ENCODE data around the gene LIPA. TPM values are rescaled to one million over a fixed set of nuclear protein-coding genes. Genes with fewer than 3 reads are reported as not detected.
A peak's percentile ranks its signal among the peaks of the same experiment; 100 is the strongest.
"Not testable (repeated sequence)": the region's sequence is repeated elsewhere in the genome, so short reads cannot be mapped to it uniquely, and the experiment has no call there.

Gene LIPA
- total RNA-seq, 1 donor = 37.2 TPM

GRCh38 chr10:89213191-89213808, 38.3 kb downstream of the LIPA start:
- peak in 2 of 3 donors; percentile 23 to 56 for DNase-seq (ENCODE audit: low read depth in 2 of 3, low spot score in 2 of 3)

- no peak for DNase-seq (ENCODE audit: low read depth in 2 of 3, low spot score in 2 of 3)
Measured at GRCh38 chr10:89210794-89211425, 40.7 kb downstream of the LIPA start.

GRCh38 chr10:89209718-89210117, 41.9 kb downstream of the LIPA start:
- no peak for DNase-seq (ENCODE audit: low read depth in 2 of 3, low spot score in 2 of 3)

GRCh38 chr10:89207801-89208551, 43.6 kb downstream of the LIPA start:
- peak in 2 of 3 donors; percentile 13 to 15 for DNase-seq (ENCODE audit: low read depth in 2 of 3, low spot score in 2 of 3)

- peak; percentile 13 to 28 (median 25) for DNase-seq (ENCODE audit: low read depth in 2 of 3, low spot score in 2 of 3)
Measured at GRCh38 chr10:89207181-89207800, 44.3 kb downstream of the LIPA start, which contains the start of gene CH25H. Gene CH25H (minus strand): TSS chr10:89207317. CDS start chr10:89207292, 25 bp downstream.

- DNase-seq (ENCODE audit: low read depth in 2 of 3, low spot score in 2 of 3) = peak; percentile 23 to 61 (median 39)
Measured at GRCh38 chr10:89206402-89207180, 45.0 kb downstream of the LIPA start.

GRCh38 chr10:89204621-89205185, 46.9 kb downstream of the LIPA start:
- no peak for DNase-seq (ENCODE audit: low read depth in 2 of 3, low spot score in 2 of 3)

GRCh38 chr10:89203237-89203636, 48.3 kb downstream of the LIPA start:
- DNase-seq (ENCODE audit: low read depth in 2 of 3, low spot score in 2 of 3) = no peak

- no peak for DNase-seq (ENCODE audit: low read depth in 2 of 3, low spot score in 2 of 3)
Measured at GRCh38 chr10:89202033-89202425, 49.5 kb downstream of the LIPA start.

GRCh38 chr10:89201345-89202032, 50.1 kb downstream of the LIPA start:
- DNase-seq (ENCODE audit: low read depth in 2 of 3, low spot score in 2 of 3) = no peak

- DNase-seq (ENCODE audit: low read depth in 2 of 3, low spot score in 2 of 3) = no peak
Measured at GRCh38 chr10:89197473-89197872, 54.1 kb downstream of the LIPA start.

GRCh38 chr10:89191301-89191700, 60.3 kb downstream of the LIPA start:
- not testable (repeated sequence) for DNase-seq (ENCODE audit: low read depth in 2 of 3, low spot score in 2 of 3)

GRCh38 chr10:89189211-89189734, 62.3 kb downstream of the LIPA start:
- no peak for DNase-seq (ENCODE audit: low read depth in 2 of 3, low spot score in 2 of 3)

GRCh38 chr10:89185658-89186057, 65.9 kb downstream of the LIPA start:
- DNase-seq (ENCODE audit: low read depth in 2 of 3, low spot score in 2 of 3) = no peak

- no peak for DNase-seq (ENCODE audit: low read depth in 2 of 3, low spot score in 2 of 3)
Measured at GRCh38 chr10:89184638-89185037, 66.9 kb downstream of the LIPA start.

- no peak for DNase-seq (ENCODE audit: low read depth in 2 of 3, low spot score in 2 of 3)
Measured at GRCh38 chr10:89183571-89183970, 68.0 kb downstream of the LIPA start.

GRCh38 chr10:89182894-89183293, 68.7 kb downstream of the LIPA start:
- DNase-seq (ENCODE audit: low read depth in 2 of 3, low spot score in 2 of 3) = no peak

GRCh38 chr10:89175816-89176215, 75.8 kb downstream of the LIPA start:
- no peak for DNase-seq (ENCODE audit: low read depth in 2 of 3, low spot score in 2 of 3)

- DNase-seq (ENCODE audit: low read depth in 2 of 3, low spot score in 2 of 3) = no peak
Measured at GRCh38 chr10:89173075-89173474, 78.5 kb downstream of the LIPA start.
